Kidney glomerular epithelial cell (primary cell): Measurements from ENCODE around the gene CDH16.
"Not testable (repeated sequence)": the region's sequence is repeated elsewhere in the genome, so short reads cannot be mapped to it uniquely, and the experiment has no call there.

Source experiments
- DNase-seq: peaks from one replicate; lab custom pipeline; 2025; lab: John Stamatoyannopoulos, UW

Gene CDH16

DNA sequence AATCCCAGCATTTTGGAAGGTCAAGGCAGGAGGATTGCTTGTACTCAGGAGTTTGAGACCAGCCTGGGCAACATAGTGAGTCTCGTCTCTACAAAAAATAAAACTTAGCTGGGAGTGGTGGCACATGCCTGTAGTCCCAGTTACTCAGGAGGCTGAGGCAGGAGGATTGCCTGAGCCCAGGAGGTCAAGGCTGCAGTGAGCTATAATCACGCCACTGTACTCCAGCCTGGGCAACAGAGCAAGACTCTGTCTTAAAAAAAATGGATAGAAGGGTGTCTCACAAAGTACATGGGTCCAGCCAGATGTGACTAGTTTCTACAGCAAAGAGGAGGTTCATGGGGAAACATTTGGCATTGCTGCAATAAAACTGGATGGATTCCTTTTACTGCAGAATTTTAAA lies 47.3 kb downstream of the CDH16 start:
- not testable (repeated sequence) for DNase-seq

DNA sequence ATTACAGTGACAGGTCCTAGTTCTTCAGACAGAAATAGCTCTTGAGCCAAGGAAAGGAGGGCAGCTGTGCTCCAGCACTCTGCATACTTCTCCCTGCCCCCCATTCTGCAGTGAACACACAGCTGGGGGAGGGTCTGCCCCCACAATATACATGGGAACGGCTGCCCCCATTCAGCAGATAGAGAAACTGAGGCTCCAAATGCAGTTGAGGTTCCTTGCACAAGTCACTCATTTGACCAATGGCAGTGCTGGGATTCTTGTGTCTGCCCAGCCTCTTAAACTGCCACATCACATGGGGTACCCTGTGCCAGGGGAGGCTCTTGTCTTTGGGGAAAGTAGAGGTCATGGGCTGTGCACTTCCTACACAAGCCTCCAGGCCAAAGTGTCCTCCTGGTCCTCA lies 49.3 kb downstream of the CDH16 start:
- DNase-seq, result no peak

GRCh38 chr16:66863707-66864106 lies 55.0 kb downstream of the CDH16 start:
- DNase-seq, result no peak

- DNase-seq, result no peak
Measured at GRCh38 chr16:66862023-66862520, 56.6 kb downstream of the CDH16 start.

GRCh38 chr16:66859397-66860068 lies 59.2 kb downstream of the CDH16 start:
- no peak for DNase-seq

DNA sequence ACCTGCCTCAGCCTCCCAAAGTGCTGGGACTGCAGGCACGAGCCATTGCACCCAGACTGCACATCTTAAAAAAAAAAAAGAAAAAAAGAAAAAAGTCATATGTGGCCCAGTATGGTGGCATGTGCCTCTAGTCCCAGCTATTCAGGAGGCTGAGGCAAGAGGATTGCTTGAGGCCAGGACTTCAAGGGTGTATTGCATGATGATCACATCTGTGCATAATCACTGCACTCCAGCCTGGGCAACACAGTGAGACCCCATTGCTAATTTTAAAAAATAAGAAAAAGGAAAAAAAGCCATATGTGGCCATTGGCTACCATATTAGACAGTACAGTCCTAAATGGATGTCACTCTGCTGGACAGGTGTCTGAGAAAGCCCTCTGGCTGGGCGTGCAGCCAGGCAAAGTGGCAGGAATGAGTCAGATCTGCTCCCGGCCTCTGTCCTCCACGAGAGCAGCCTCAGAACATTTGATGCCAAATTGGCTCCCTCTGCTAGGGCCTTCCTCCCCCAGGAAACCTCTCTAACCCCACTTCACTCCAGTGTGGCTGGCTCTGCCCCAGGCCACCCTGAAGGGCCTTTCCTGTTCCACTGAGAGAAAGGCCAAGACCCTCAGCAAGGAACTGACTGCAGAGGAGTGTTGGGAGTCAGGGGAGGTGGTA lies 59.8 kb downstream of the CDH16 start:
- DNase-seq, result no peak
